Suprapubic skin (tissue), 4 donors: ENCODE data around the gene ANKRD9. TPM values are rescaled to one million over a fixed set of nuclear protein-coding genes. Genes with fewer than 3 reads are reported as not detected.
A peak's percentile ranks its signal among the peaks of the same experiment; 100 is the strongest.
"Not testable (repeated sequence)": the region's sequence is repeated elsewhere in the genome, so short reads cannot be mapped to it uniquely, and the experiment has no call there.

ENCODE experiments used
- DNase-seq, 2 donors: peaks; one replicate each; pipeline ENCODE4 v3.0.0-alpha.2; 2019; ENCODE audit warnings: low spot score in 2 of 2
- H3K27ac ChIP-seq: fragments of 200-600 bp; sonication (generic); one replicate; pipeline ENCODE4 v1.5.1; 2019
- H3K27me3 ChIP-seq: fragments of 200-600 bp; sonication (generic); one replicate; pipeline ENCODE4 v1.5.1; 2019
- H3K36me3 ChIP-seq: fragments of 200-600 bp; sonication (generic); one replicate; pipeline ENCODE4 v1.5.1; 2019
- H3K4me1 ChIP-seq: fragments of 200-600 bp; sonication (generic); one replicate; pipeline ENCODE4 v1.5.1; 2019
- H3K4me3 ChIP-seq: fragments of 200-600 bp; sonication (generic); one replicate; pipeline ENCODE4 v1.5.1; 2019; ENCODE audit warnings: mild to moderate bottlenecking
- H3K9me3 ChIP-seq: fragments of 200-600 bp; sonication (generic); one replicate; pipeline ENCODE4 v1.5.1; 2019
- CTCF ChIP-seq, 2 donors: fragments of 200-600 bp in 1 of 2; fragments of 450-650 bp in 1 of 2; sonication (generic) in 1 of 2; IDR thresholded peaks; one replicate each; pipeline ENCODE4 v1.5.1; 2016 to 2019; ENCODE audit warnings: antibody characterized with exemption in 2 of 2, mild to moderate bottlenecking in 1 of 2, moderate library complexity in 1 of 2
- EP300 ChIP-seq: sonication (generic); formaldehyde crosslinking; IDR thresholded peaks from one replicate; pipeline ENCODE4 v1.6.1; 2017; ENCODE audit warnings: antibody characterized with exemption
- POLR2A ChIP-seq, 2 donors: fragments of 450-650 bp; IDR thresholded peaks; one replicate each; pipeline ENCODE4 v1.6.1; 2017; ENCODE audit warnings: antibody characterized with exemption in 2 of 2, mild to moderate bottlenecking in 2 of 2, moderate library complexity in 2 of 2
- POLR2AphosphoS5 ChIP-seq, 3 donors: sonication (generic); formaldehyde crosslinking; IDR thresholded peaks; one replicate each; pipeline ENCODE4 v1.6.1; 2017; ENCODE audit warnings: antibody characterized with exemption in 3 of 3
- WGBS: methylation state at CpG from one replicate; pipeline ENCODE4 v1.1.5; 2018; 5-methylcytosine and 5-hydroxymethylcytosine counted together
- total RNA-seq, 4 donors: library from RNA; depleted of rRNA; stranded (reverse); fragments of >200 nt; gene quantifications; one replicate each; pipeline ENCODE4 v1.1.0, GENCODE V29; 2016

Gene ANKRD9
- total RNA-seq, 4 donors from 2014 or later, result 48.4 to 60.1 (median 54.4) TPM

GRCh38 chr14:102523569-102524450 is 14.2 kb upstream of the ANKRD9 start:
- no peak for TF ChIP-seq POLR2AphosphoS5 (IDR thresholded peaks at IDR 0.05)
- H3K36me3 ChIP-seq, result no peaks in the 10 kb centered on the region
- H3K4me3 ChIP-seq, result peak overlapping the region; percentile 60
- no peaks in the 10 kb centered on the region for H3K9me3 ChIP-seq
- DNase-seq, result no peak
- peaks cover 41% of the 10 kb centered on the region for H3K4me1 ChIP-seq
- WGBS, result 50% methylated on average over 20 of the region's 34 CpGs
- H3K27ac ChIP-seq, result peak overlapping the region; percentile 87
- no peaks in the 10 kb centered on the region for H3K27me3 ChIP-seq

- Histone ChIP-seq H3K9me3 (no peaks in the 10 kb centered on the region), H3K27ac (no peak overlapping the region), H3K4me3 (no peak overlapping the region), H3K27me3 (no peaks in the 10 kb centered on the region), H3K36me3 (no peaks in the 10 kb centered on the region), H3K4me1 (peaks cover 38% of the 10 kb centered on the region)
- WGBS, result 61% methylated on average over 3 of the region's 3 CpGs
- TF ChIP-seq EP300 (no peak), POLR2A (IDR thresholded peaks at IDR 0.05) (no peak), CTCF (IDR thresholded peaks at IDR 0.05) (no peak), POLR2AphosphoS5 (IDR thresholded peaks at IDR 0.05) (no peak)
- DNase-seq, result no peak
Measured at GRCh38 chr14:102523200-102523568, 13.6 kb upstream of the ANKRD9 start.

DNA sequence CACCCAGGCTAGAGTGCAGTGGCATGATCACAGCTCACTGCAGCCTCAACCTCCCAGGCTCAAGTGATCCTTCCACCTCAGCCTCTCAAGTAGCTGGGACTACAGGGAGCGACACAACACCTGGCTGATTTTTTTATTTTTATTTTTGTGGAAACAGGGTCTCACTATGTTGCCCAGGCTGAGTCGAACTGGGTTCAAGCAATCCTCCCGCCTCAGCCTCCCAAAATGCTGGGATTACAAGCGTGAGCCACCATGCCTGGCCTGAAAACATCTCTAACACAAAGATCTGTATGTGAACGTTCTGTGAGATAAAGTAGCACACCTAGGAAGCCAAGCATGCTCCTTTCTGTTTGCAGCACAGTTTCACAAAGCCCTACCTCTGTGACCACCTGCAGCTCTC is 10.1 kb upstream of the ANKRD9 start:
- H3K9me3 ChIP-seq, H3K4me3 ChIP-seq, DNase-seq, H3K36me3 ChIP-seq, H3K27ac ChIP-seq, H3K27me3 ChIP-seq: not testable (repeated sequence)
- peaks cover 29% of the 10 kb centered on the region for H3K4me1 ChIP-seq
- WGBS, result 81% methylated on average over 5 of the region's 5 CpGs

- Histone ChIP-seq H3K4me3 (no peak overlapping the region), H3K4me1 (peaks cover 14% of the 10 kb centered on the region), H3K9me3 (no peaks in the 10 kb centered on the region), H3K27ac (no peak overlapping the region), H3K36me3 (no peaks in the 10 kb centered on the region), H3K27me3 (no peaks in the 10 kb centered on the region)
- no peak for DNase-seq
- TF ChIP-seq EP300 (no peak), CTCF (IDR thresholded peaks at IDR 0.05) (no peak)
- 88% methylated on average over 8 of the region's 8 CpGs for WGBS
Measured at GRCh38 chr14:102518063-102518648, 8.6 kb upstream of the ANKRD9 start.

DNA sequence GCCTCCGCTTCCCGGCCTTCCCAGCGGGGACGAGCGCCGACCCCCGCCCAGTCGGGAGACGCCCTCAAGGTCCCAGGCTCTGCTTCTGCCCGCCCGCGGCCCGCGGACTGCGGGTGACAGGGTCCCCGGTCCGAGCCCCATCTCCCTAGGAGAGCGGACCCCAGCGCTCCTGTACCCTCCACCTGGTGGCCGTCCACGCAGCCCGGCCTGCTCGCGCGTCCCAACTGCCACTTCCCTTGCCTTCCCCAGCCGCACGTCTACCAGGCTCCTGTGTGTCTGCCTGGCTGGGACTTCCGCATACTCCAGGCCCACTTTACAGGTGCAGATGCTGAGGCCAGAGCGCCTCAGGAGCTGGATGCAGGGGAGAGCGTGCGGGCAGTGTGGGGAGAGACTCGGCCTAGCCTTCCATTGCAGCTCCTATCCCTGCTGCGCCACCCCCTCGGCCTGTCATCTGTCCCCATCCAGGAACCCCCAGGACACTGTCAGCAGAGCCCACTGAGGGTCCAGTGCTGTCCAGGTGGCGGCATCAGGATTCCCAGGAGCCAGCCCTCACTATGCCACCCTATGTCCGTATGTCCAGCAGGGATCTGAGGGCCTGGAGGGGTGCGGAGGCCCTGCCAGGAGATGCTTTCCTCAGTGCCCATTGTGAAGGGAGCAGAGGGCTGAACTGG is 8.0 kb upstream of the ANKRD9 start:
- 28% methylated on average over 16 of the region's 37 CpGs for WGBS
- no peaks in the 10 kb centered on the region for H3K9me3 ChIP-seq
- peak in 1 of 2 donors; percentile 76 for DNase-seq
- H3K27me3 ChIP-seq, result no peaks in the 10 kb centered on the region
- TF ChIP-seq CTCF (IDR thresholded peaks at IDR 0.05) (no peak), POLR2A (IDR thresholded peaks at IDR 0.05) (no peak), POLR2AphosphoS5 (IDR thresholded peaks at IDR 0.05) (no peak), EP300 (no peak)
- peak overlapping the region; percentile 78 for H3K27ac ChIP-seq
- H3K4me3 ChIP-seq, result peak overlapping the region; percentile 74
- H3K36me3 ChIP-seq, result no peaks in the 10 kb centered on the region
- H3K4me1 ChIP-seq, result peaks cover 12% of the 10 kb centered on the region
